Natural killer cell (primary cell): ENCODE results near the gene SORCS2. TPM values are rescaled to one million over a fixed set of nuclear protein-coding genes. Genes with fewer than 3 reads are reported as not detected.

Source experiments
- ATAC-seq, 3 donors: fragments of 150-1000 bp in 2 of 3; fragments of 200-7000 bp in 1 of 3; cut with Tn5 transposase; 1 replicate in 1 of 3; 2 replicates in 2 of 3; pipeline ENCODE4 v1.10.0; 2021; ENCODE audit warnings: mild to moderate bottlenecking in 2 of 3, moderate library complexity in 2 of 3
- DNase-seq, 2 donors: peaks; one replicate each; pipeline versions ENCODE4 v3.0.0 to v3.0.0-alpha.2; 2013 to 2021; ENCODE audit warnings: mixed read lengths in 1 of 2
- H3K27ac ChIP-seq: one replicate; pipeline ENCODE4 v1.5.1; 2013; ENCODE audit warnings: mild to moderate bottlenecking, low read length
- H3K27me3 ChIP-seq: one replicate; pipeline ENCODE4 v1.6.1; 2013; ENCODE audit warnings: low read length; ENCODE audit not compliant: control insufficient read depth, insufficient read depth
- H3K36me3 ChIP-seq: one replicate; pipeline ENCODE4 v1.6.1; 2013; ENCODE audit warnings: low read length; ENCODE audit not compliant: control insufficient read depth, insufficient read depth
- H3K4me1 ChIP-seq: one replicate; pipeline ENCODE4 v1.6.1; 2013; ENCODE audit warnings: low read length; ENCODE audit not compliant: control insufficient read depth, insufficient read depth
- H3K4me3 ChIP-seq: one replicate; pipeline ENCODE4 v1.5.1; 2013; ENCODE audit warnings: low read length
- H3K9me3 ChIP-seq: one replicate; pipeline ENCODE4 v1.6.1; 2013; ENCODE audit warnings: low read length; ENCODE audit not compliant: control insufficient read depth, insufficient read depth
- H3K27ac Mint-ChIP-seq, 2 donors: one replicate each; pipeline ENCODE4 v1.8.0; 2022; ENCODE audit warnings: mild to moderate bottlenecking in 2 of 2, mixed read lengths in 2 of 2, moderate library complexity in 1 of 2
- H3K27me3 Mint-ChIP-seq, 2 donors: one replicate each; pipeline ENCODE4 v1.8.0; 2022; ENCODE audit warnings: low read depth in 2 of 2, mixed read lengths in 2 of 2
- H3K36me3 Mint-ChIP-seq: one replicate; pipeline ENCODE4 v1.8.0; 2022; ENCODE audit warnings: mixed read lengths
- H3K4me1 Mint-ChIP-seq, 2 donors: one replicate each; pipeline ENCODE4 v1.8.0; 2022; ENCODE audit warnings: mixed read lengths in 2 of 2
- H3K4me3 Mint-ChIP-seq: one replicate; pipeline ENCODE4 v1.8.0; 2022; ENCODE audit warnings: mild to moderate bottlenecking, moderate library complexity, mixed read lengths
- H3K9me3 Mint-ChIP-seq, 2 donors: one replicate each; pipeline ENCODE4 v1.8.0; 2022; ENCODE audit warnings: mixed read lengths in 2 of 2
- WGBS: methylation state at CpG from one replicate; pipeline ENCODE4 v1.1.7; 2013; ENCODE audit warnings: missing lambda C conversion rate; ENCODE audit not compliant: insufficient coverage; 5-methylcytosine and 5-hydroxymethylcytosine counted together
- intact Hi-C: fragments of 100-400 bp; cut with micrococcal nuclease; formaldehyde crosslinking; loops from one replicate; pipeline ENCODE4 v1.14.2; 2022
- total RNA-seq, 4 donors: library from RNA; stranded (reverse); fragments of 120-200 nt in 1 of 4; gene quantifications; one replicate each; pipeline versions ENCODE4 v1.2.3 to v1.2.4, GENCODE V29; 2013 to 2022
- TF ChIP-seq, protein P1 (sequence below): fragments of 200-600 bp; IDR thresholded peaks from one replicate; pipeline ENCODE4 v1.8.0; 2022; ENCODE audit warnings: antibody characterized with exemption

Gene SORCS2
- total RNA-seq, 3 donors from 2014 or later (not counting 1 experiment from before 2014, with no cell fraction given): 1.2 to 2.5 (median 1.4) TPM

GRCh38 chr4:7299908-7300710, 107.8 kb downstream of the SORCS2 start:
- Mint-ChIP-seq H3K4me1 (peaks cover 6 to 7% of the 10 kb centered on the region in 2 donors), H3K9me3 (no peaks in the 10 kb centered on the region), H3K4me3 (no peak overlapping the region), H3K27ac (no peak overlapping the region), H3K36me3 (no peaks in the 10 kb centered on the region), H3K27me3 (peaks cover 26 to 36% of the 10 kb centered on the region in 2 donors)
- Histone ChIP-seq H3K36me3 (no peaks in the 10 kb centered on the region), H3K27me3 (no peaks in the 10 kb centered on the region), H3K9me3 (no peaks in the 10 kb centered on the region), H3K4me1 (no peaks in the 10 kb centered on the region), H3K4me3 (no peak overlapping the region), H3K27ac (no peak overlapping the region)
- ATAC-seq (no peak), DNase-seq (no peak)
- WGBS: 81% methylated on average over 26 of the region's 26 CpGs
- TF ChIP-seq, protein P1, sequence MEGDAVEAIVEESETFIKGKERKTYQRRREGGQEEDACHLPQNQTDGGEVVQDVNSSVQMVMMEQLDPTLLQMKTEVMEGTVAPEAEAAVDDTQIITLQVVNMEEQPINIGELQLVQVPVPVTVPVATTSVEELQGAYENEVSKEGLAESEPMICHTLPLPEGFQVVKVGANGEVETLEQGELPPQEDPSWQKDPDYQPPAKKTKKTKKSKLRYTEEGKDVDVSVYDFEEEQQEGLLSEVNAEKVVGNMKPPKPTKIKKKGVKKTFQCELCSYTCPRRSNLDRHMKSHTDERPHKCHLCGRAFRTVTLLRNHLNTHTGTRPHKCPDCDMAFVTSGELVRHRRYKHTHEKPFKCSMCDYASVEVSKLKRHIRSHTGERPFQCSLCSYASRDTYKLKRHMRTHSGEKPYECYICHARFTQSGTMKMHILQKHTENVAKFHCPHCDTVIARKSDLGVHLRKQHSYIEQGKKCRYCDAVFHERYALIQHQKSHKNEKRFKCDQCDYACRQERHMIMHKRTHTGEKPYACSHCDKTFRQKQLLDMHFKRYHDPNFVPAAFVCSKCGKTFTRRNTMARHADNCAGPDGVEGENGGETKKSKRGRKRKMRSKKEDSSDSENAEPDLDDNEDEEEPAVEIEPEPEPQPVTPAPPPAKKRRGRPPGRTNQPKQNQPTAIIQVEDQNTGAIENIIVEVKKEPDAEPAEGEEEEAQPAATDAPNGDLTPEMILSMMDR: no peak
- intact Hi-C loops: no loop called here

- peaks cover 6 to 7% of the 10 kb centered on the region in 2 donors for H3K4me1 Mint-ChIP-seq
- Histone ChIP-seq H3K27me3 (no peaks in the 10 kb centered on the region), H3K4me1 (no peaks in the 10 kb centered on the region), H3K27ac (no peak overlapping the region), H3K9me3 (no peaks in the 10 kb centered on the region), H3K4me3 (no peak overlapping the region), H3K36me3 (no peaks in the 10 kb centered on the region)
- no peak overlapping the region for H3K4me3 Mint-ChIP-seq
- H3K9me3 Mint-ChIP-seq: no peaks in the 10 kb centered on the region
- H3K27me3 Mint-ChIP-seq: peaks cover 26 to 36% of the 10 kb centered on the region in 2 donors
- no peaks in the 10 kb centered on the region for H3K36me3 Mint-ChIP-seq
- ATAC-seq (no peak), DNase-seq (no peak)
- TF ChIP-seq, protein P1: no peak
- 75% methylated on average over 8 of the region's 8 CpGs for WGBS
- H3K27ac Mint-ChIP-seq: no peak overlapping the region
- intact Hi-C loops: no loop called here
Measured at GRCh38 chr4:7300711-7301095, 108.4 kb downstream of the SORCS2 start.

- no peak overlapping the region for H3K27ac ChIP-seq
- H3K36me3 ChIP-seq: no peaks in the 10 kb centered on the region
- H3K4me1 Mint-ChIP-seq: peaks cover 6 to 7% of the 10 kb centered on the region in 2 donors
- no peaks in the 10 kb centered on the region for H3K9me3 ChIP-seq
- 71% methylated on average over 17 of the region's 17 CpGs for WGBS
- H3K4me1 ChIP-seq: no peaks in the 10 kb centered on the region
- TF ChIP-seq, protein P1: no peak
- intact Hi-C loops: no loop called here
- H3K27me3 ChIP-seq: no peaks in the 10 kb centered on the region
- no peaks in the 10 kb centered on the region for H3K36me3 Mint-ChIP-seq
- ATAC-seq (no peak), DNase-seq (no peak)
- no peak overlapping the region for H3K27ac Mint-ChIP-seq
- no peak overlapping the region for H3K4me3 Mint-ChIP-seq
- H3K4me3 ChIP-seq: no peak overlapping the region
- H3K27me3 Mint-ChIP-seq: peaks cover 26 to 36% of the 10 kb centered on the region in 2 donors
- no peaks in the 10 kb centered on the region for H3K9me3 Mint-ChIP-seq
Measured at GRCh38 chr4:7301126-7301785, 108.9 kb downstream of the SORCS2 start.
